HG03460 (cell line): ENCODE results near the gene MARS2.
"Not testable (repeated sequence)": the region's sequence is repeated elsewhere in the genome, so short reads cannot be mapped to it uniquely, and the experiment has no call there.

Experiments used
- ATAC-seq: cut with Tn5 transposase; IDR thresholded peaks from one replicate; pipeline ENCODE4 v1.9.1; 2021; ENCODE audit not compliant: unreplicated experiment

MARS2 gene

GRCh38 chr2:197705912-197706838 is 1.0 kb downstream of the MARS2 start:
- no peak for ATAC-seq

GRCh38 chr2:197706839-197707207 is 1.7 kb downstream of the MARS2 start:
- ATAC-seq: no peak

GRCh38 chr2:197707316-197708213 is 2.4 kb downstream of the MARS2 start:
- ATAC-seq: no peak

- no peak for ATAC-seq
These were observed 3.2 kb downstream of the MARS2 start for GRCh38 chr2:197708331-197708730.

- not testable (repeated sequence) for ATAC-seq
These were observed 4.0 kb downstream of the MARS2 start for GRCh38 chr2:197709140-197709539.

- peak; percentile 80 for ATAC-seq
These were observed 5.4 kb downstream of the MARS2 start for GRCh38 chr2:197710424-197711042.

- ATAC-seq: no peak
These were observed 6.4 kb downstream of the MARS2 start for GRCh38 chr2:197711578-197711977.

GRCh38 chr2:197713271-197713670 is 8.1 kb downstream of the MARS2 start:
- ATAC-seq: no peak

GRCh38 chr2:197717863-197718262 is 12.7 kb downstream of the MARS2 start:
- no peak for ATAC-seq

GRCh38 chr2:197727011-197727410 is 21.8 kb downstream of the MARS2 start:
- ATAC-seq: no peak

GRCh38 chr2:197728555-197729544 is 23.7 kb downstream of the MARS2 start:
- not testable (repeated sequence) for ATAC-seq

GRCh38 chr2:197740200-197740599 is 35.0 kb downstream of the MARS2 start:
- no peak for ATAC-seq
